Breast epithelium (tissue), 4 donors: ENCODE data around the gene B3GAT3. TPM values are rescaled to one million over a fixed set of nuclear protein-coding genes. Genes with fewer than 3 reads are reported as not detected.

Experiments used
- DNase-seq, 2 donors: peaks; one replicate each; pipeline ENCODE4 v3.0.0-alpha.2; 2019; ENCODE audit warnings: low spot score in 2 of 2
- H3K27ac ChIP-seq, 2 donors: fragments of 200-600 bp; sonication (generic) in 1 of 2; one replicate each; pipeline ENCODE4 v1.5.1; 2016 to 2019; ENCODE audit warnings: mild to moderate bottlenecking in 1 of 2
- H3K27me3 ChIP-seq, 2 donors: fragments of 200-600 bp; sonication (generic) in 1 of 2; one replicate each; pipeline versions ENCODE4 v1.5.1 to v1.6.0; 2017 to 2019; ENCODE audit warnings: control low read depth in 1 of 2, mild to moderate bottlenecking in 1 of 2
- H3K36me3 ChIP-seq: fragments of 200-600 bp; one replicate; pipeline ENCODE4 v1.5.1; 2019
- H3K4me1 ChIP-seq, 2 donors: fragments of 200-600 bp; sonication (generic); one replicate each; pipeline ENCODE4 v1.5.1; 2016 to 2019; ENCODE audit warnings: control low read depth in 1 of 2
- H3K4me3 ChIP-seq, 3 donors: fragments of 200-600 bp; sonication (generic); 1 replicate in 2 of 3; 2 replicates in 1 of 3; pipeline ENCODE4 v1.5.1; 2016 to 2019; ENCODE audit warnings: mild to moderate bottlenecking in 3 of 3, moderate library complexity in 2 of 3
- H3K9me3 ChIP-seq, 2 donors: fragments of 200-600 bp; sonication (generic) in 1 of 2; one replicate each; pipeline ENCODE4 v1.5.1; 2016 to 2019; ENCODE audit warnings: control low read depth in 1 of 2
- POLR2A ChIP-seq: fragments of 450-650 bp; IDR thresholded peaks from one replicate; pipeline ENCODE4 v1.6.1; 2016; ENCODE audit warnings: antibody characterized with exemption, mild to moderate bottlenecking, moderate library complexity
- POLR2AphosphoS5 ChIP-seq, 3 donors: sonication (generic); formaldehyde crosslinking; IDR thresholded peaks; one replicate each; pipeline ENCODE4 v1.6.1; 2017; ENCODE audit warnings: antibody characterized with exemption in 3 of 3
- intact Hi-C: fragments of 100-400 bp; cut with DNase I; formaldehyde crosslinking; loops from one replicate; pipeline ENCODE4 v1.15.1; 2023; ENCODE audit warnings: low total_unique reads
- total RNA-seq, 3 donors: library from RNA; depleted of rRNA; stranded (reverse); fragments of >200 nt; gene quantifications; one replicate each; pipeline ENCODE4 v1.1.0, GENCODE V29; 2016
- TF ChIP-seq, protein P1 (sequence below), 3 donors: fragments of 450-650 bp; IDR thresholded peaks; one replicate each; pipeline ENCODE4 v1.5.1; 2016 to 2017; ENCODE audit warnings: antibody characterized with exemption in 3 of 3, mild to moderate bottlenecking in 3 of 3, moderate library complexity in 3 of 3

The B3GAT3 gene
- total RNA-seq, 3 donors from 2014 or later, result 19.0 to 38.0 (median 29.6) TPM

DNA sequence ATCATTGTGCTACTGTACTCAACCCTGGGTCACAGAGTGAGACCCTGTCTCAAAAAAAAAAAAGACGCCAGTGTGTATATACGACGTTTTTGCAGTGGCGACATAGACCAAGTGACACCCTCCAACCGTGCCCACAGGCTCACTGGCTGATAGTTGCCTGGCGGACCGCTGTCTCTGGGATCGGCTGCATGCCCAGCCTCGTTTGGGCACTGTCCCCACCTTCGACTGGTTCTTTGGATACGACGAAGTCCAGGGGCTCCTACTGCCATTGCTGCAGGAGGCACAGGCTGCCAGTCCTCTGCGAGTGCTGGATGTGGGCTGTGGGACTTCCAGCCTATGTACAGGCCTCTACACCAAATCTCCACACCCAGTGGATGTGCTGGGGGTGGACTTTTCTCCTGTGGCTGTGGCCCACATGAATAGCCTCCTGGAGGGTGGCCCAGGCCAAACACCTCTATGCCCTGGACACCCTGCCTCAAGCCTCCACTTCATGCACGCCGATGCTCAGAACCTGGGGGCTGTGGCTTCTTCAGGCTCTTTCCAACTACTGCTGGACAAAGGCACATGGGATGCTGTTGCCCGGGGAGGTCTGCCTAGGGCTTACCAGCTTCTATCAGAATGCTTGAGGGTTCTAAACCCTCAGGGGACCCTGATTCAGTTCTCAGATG, 44.6 kb upstream of the B3GAT3 start:
- DNase-seq, result no peak
- no peaks in the 10 kb centered on the region for H3K9me3 ChIP-seq
- TF ChIP-seq, protein P1, sequence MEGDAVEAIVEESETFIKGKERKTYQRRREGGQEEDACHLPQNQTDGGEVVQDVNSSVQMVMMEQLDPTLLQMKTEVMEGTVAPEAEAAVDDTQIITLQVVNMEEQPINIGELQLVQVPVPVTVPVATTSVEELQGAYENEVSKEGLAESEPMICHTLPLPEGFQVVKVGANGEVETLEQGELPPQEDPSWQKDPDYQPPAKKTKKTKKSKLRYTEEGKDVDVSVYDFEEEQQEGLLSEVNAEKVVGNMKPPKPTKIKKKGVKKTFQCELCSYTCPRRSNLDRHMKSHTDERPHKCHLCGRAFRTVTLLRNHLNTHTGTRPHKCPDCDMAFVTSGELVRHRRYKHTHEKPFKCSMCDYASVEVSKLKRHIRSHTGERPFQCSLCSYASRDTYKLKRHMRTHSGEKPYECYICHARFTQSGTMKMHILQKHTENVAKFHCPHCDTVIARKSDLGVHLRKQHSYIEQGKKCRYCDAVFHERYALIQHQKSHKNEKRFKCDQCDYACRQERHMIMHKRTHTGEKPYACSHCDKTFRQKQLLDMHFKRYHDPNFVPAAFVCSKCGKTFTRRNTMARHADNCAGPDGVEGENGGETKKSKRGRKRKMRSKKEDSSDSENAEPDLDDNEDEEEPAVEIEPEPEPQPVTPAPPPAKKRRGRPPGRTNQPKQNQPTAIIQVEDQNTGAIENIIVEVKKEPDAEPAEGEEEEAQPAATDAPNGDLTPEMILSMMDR (IDR thresholded peaks at IDR 0.05), result no peak
- TF ChIP-seq POLR2A (no peak), POLR2AphosphoS5 (IDR thresholded peaks at IDR 0.05) (no peak)
- intact Hi-C loops, result no loop called here
- H3K27me3 ChIP-seq, result no peaks in the 10 kb centered on the region
- peak overlapping the region; percentile 89 to 93 for H3K27ac ChIP-seq
- no peaks in the 10 kb centered on the region for H3K36me3 ChIP-seq
- peaks cover 10 to 19% of the 10 kb centered on the region in 2 donors for H3K4me1 ChIP-seq
- H3K4me3 ChIP-seq, result peak overlapping the region; percentile 62 to 85 (median 83)

DNA sequence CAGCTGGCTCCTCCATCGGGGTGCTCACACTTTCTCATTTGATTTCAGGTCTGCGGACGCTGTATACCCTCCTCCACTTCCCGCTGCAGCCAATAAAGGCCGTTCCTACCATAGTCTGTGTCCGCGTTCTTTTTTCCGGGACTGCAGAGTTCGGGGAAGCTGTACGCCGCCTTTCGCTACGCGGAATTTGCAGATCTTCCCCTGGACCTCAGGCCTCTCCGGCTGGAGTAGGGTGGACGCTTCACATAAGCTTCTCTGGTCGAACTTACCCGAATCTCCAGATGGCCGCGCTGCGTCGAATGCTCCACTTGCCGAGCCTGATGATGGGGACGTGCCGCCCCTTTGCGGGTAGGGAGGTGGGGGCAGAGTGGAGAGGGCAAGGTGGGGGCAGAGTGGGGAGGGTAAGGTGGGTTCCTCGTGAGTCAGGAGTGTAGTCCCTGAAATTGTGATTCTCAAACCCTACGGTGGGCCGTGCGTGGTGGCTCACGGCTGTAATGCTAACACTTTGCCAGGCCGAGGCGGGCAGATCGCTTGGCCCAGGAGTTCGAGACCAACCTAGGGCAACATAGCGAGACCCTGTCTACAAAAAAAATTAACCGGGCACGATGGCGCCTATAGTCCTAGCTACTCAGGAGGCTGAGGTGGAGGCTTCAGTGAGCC, 43.9 kb upstream of the B3GAT3 start:
- DNase-seq, result no peak
- H3K27ac ChIP-seq, result peak overlapping the region; percentile 89 to 93
- no peaks in the 10 kb centered on the region for H3K36me3 ChIP-seq
- H3K4me1 ChIP-seq, result peaks cover 9 to 19% of the 10 kb centered on the region in 2 donors
- H3K27me3 ChIP-seq, result no peaks in the 10 kb centered on the region
- H3K9me3 ChIP-seq, result no peaks in the 10 kb centered on the region
- intact Hi-C loops, result no loop called here
- TF ChIP-seq POLR2A (no peak), POLR2AphosphoS5 (IDR thresholded peaks at IDR 0.05) (no peak)
- TF ChIP-seq, protein P1 (IDR thresholded peaks at IDR 0.05), result no peak
- H3K4me3 ChIP-seq, result peak overlapping the region; percentile 62 to 85 (median 83)

DNA sequence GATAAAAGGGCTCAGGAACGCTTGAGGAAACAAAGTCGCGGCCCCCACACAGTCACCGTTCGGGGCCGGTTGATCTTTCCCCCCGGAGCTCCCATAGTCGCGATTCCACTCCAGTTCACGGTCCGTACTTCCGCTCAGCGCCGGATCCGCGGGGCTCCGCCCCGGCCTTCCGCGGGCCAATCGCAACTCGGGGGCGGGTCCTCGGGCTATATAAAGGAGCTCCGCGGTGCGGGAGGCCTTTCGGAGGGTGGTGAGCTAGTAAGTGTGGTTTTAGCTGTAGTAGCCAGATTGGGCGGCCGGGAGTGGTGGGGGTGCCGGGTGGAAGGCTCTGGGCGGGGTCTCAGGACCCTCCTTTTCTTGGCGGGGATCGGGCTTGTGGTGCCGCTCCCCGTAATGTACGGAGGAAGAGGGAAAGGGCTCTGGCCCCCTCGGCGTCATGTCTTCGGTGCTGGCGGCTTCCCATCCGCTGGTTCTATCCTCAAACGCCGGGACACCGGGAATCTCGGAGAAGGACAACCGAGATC, 43.4 kb upstream of the B3GAT3 start, which contains the start of the genes C11orf98 and CSKMT:
Gene C11orf98 (minus strand): TSS at position 136 of the 524 bp plus-strand sequence. CDS start 41 bp downstream, at position 95.
Gene CSKMT (plus strand): TSS at position 238 of the 524 bp plus-strand sequence. CDS start 568 bp downstream, outside the sequence.
- intact Hi-C loops, result no loop called here
- H3K27ac ChIP-seq, result peak within 1 kb of the TSS; percentile 89 to 93
- TF ChIP-seq, protein P1 (IDR thresholded peaks at IDR 0.05), result no peak
- peak; percentile 98 for TF ChIP-seq POLR2A
- TF ChIP-seq POLR2AphosphoS5 (IDR thresholded peaks at IDR 0.05), result peak; percentile 97 to 99 (median 99)
- DNase-seq, result peak; percentile 93 to 97
- H3K4me3 ChIP-seq, result peak within 1 kb of the TSS; percentile 62 to 85 (median 83)
- no peaks in the 10 kb centered on the region for H3K27me3 ChIP-seq
- H3K36me3 ChIP-seq, result no peaks in the 10 kb centered on the region
- no peaks in the 10 kb centered on the region for H3K9me3 ChIP-seq
- H3K4me1 ChIP-seq, result peaks cover 8 to 19% of the 10 kb centered on the region in 2 donors

DNA sequence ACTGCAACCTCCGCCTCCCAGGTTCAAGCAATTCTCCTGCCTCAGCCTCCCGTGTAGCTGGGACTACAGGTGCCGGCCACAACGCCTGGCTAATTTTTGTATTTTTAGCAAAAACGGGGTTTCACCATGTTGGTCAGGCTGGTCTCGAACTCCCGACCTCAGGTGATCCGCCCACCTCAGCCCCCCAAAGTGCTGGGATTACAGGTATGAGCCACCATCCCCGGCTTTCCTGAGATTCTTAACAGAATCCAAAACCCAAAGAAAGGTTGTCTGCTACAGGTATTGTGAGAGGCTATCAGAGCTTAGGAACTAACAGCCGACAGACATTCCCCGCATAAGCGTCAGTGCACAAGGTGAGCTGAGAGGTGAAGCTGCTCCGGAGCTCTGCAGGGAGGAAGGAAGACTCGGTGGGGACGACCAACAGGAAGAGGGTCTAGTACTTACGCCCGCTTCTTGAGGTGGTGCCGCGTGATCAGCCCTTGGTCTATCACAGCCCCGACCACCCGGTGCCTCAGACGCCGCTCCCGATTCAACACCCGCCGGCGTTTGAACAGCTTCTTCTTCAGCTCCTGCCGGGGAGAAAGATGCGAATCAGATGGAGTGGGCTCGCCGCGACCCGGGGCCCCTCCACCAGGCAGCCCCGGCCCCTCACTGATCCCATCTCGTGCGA, 42.8 kb upstream of the B3GAT3 start:
- intact Hi-C loops, result no loop called here
- Histone ChIP-seq H3K4me1 (peaks cover 8 to 19% of the 10 kb centered on the region in 2 donors), H3K27me3 (no peaks in the 10 kb centered on the region), H3K36me3 (no peaks in the 10 kb centered on the region), H3K4me3 (peak overlapping the region; percentile 62 to 85 (median 83)), H3K9me3 (no peaks in the 10 kb centered on the region), H3K27ac (peak overlapping the region; percentile 89 to 93)
- DNase-seq, result peak; percentile 54 to 61
- TF ChIP-seq POLR2A (no peak), POLR2AphosphoS5 (IDR thresholded peaks at IDR 0.05) (no peak)
- TF ChIP-seq, protein P1 (IDR thresholded peaks at IDR 0.05), result no peak
